DMS153 treated with DMSO at 0.1 percent for 48 hours (cell line): ENCODE data around the gene NAP1L4.
"Not testable (repeated sequence)": the region's sequence is repeated elsewhere in the genome, so short reads cannot be mapped to it uniquely, and the experiment has no call there.

Experiments used
- DNase-seq: peaks from one replicate; lab custom pipeline; 2025; ENCODE audit not compliant: unreplicated experiment; lab: John Stamatoyannopoulos, UW

Gene NAP1L4

DNA sequence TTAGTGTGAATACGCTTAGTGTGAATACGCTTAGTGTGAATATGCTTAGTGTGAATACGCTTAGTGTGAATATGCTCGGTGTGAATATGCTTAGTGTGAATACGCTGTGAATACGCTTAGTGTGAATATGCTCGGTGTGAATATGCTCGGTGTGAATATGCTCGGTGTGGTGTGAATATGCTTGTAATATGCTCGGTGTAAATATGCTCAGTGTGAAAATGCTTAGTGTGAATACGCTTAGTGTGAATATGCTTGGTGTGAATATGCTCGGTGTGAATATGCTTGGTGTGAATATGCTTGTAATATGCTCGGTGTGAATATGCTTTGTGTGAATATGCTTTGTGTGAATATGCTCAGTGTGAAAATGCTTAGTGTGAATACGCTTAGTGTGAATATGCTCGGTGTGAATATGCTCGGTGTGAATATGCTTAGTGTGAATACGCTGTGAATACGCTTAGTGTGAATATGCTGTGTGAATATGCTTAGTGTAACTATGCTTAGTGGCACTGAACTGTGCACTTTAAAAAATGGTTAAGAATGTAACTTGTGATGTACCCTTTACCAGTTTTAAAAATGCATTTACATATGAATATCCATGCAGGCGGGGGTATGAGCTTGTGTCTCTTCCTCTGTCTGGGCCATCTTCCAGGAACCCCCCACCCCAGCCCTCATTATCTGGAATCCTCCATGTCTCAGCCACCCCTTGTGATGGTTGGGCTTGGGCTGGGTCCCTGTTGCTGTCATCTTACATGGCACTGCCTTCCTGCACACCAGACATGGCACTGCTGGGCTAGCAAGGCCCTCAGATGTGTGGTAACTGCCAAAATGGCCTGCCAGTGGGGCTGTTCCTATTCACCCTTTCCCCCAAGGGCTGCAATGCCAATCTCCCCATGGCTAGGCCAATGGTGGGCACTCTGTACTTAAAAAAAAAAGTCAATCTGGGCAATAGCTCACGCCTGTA, 53.4 kb downstream of the NAP1L4 start:
- DNase-seq: not testable (repeated sequence)

DNA sequence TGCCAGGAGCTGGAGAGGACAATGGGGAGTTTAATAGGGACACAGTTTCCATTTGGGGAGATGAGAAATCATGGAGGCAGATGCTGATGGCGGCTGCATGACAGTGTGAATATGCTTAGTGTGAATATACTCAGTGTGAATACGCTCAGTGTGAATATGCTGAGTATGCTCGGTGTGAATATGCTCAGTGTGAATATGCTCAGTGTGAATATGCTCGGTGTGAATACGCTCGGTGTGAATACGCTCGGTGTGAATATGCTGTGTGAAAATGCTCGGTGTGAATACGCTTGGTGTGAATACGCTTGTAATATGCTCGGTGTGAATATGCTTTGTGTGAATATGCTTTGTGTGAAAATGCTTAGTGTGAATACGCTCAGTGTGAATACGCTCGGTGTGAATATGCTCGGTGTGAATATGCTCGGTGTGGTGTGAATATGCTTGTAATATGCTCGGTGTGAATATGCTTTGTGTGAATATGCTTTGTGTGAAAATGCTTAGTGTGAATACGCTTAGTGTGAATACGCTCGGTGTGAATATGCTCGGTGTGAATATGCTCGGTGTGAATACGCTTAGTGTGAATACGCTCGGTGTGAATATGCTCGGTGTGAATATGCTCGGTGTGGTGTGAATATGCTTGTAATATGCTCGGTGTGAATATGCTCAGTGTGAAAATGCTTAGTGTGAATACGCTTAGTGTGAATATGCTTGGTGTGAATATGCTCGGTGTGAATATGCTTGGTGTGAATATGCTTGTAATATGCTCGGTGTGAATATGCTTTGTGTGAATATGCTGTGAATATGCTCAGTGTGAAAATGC, 54.3 kb downstream of the NAP1L4 start:
- DNase-seq: not testable (repeated sequence)

GRCh38 chr11:2934611-2935239, 57.4 kb downstream of the NAP1L4 start:
- DNase-seq: no peak

- no peak for DNase-seq
These were observed 58.0 kb downstream of the NAP1L4 start for GRCh38 chr11:2934021-2934550.

- DNase-seq: no peak
These were observed 58.6 kb downstream of the NAP1L4 start for GRCh38 chr11:2933375-2934020.

DNA sequence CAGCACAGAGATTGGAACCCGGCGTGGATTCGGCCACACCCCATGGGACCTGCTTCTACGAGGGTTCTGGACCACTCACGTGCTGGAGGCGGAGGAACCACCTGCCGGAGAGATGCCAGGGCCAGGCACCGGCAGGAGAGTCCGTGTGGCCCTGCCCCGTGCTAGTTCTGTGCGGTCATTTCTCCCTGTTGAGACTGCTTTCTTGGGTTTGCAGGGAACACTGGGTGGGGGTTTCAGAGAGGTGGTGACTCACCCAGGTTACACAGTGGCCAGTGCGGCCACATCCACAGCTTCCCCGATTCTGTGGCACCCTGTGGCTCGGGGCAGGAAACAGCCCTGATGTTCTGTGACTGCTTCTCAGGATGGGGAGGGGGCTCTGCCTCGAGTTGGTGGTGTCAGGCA, 59.3 kb downstream of the NAP1L4 start:
- no peak for DNase-seq

- DNase-seq: no peak
These were observed 60.1 kb downstream of the NAP1L4 start for GRCh38 chr11:2931771-2932738.

DNA sequence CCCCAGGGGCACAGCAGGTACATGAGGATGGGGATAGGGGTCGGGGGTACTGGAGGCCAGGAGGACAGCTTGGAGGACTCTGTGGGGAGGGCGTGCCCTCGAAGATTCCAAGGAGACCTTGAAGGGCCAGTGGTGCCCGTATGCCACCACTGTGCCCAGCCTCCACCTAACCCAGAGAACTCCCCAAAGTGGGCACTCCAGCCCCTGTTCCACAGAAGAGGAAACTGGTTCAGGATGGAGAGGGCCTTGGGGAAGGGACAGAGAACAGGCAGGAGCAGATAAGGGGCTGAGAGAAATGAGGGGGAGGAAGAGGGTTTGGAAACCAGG, 60.7 kb downstream of the NAP1L4 start:
- DNase-seq: no peak

DNA sequence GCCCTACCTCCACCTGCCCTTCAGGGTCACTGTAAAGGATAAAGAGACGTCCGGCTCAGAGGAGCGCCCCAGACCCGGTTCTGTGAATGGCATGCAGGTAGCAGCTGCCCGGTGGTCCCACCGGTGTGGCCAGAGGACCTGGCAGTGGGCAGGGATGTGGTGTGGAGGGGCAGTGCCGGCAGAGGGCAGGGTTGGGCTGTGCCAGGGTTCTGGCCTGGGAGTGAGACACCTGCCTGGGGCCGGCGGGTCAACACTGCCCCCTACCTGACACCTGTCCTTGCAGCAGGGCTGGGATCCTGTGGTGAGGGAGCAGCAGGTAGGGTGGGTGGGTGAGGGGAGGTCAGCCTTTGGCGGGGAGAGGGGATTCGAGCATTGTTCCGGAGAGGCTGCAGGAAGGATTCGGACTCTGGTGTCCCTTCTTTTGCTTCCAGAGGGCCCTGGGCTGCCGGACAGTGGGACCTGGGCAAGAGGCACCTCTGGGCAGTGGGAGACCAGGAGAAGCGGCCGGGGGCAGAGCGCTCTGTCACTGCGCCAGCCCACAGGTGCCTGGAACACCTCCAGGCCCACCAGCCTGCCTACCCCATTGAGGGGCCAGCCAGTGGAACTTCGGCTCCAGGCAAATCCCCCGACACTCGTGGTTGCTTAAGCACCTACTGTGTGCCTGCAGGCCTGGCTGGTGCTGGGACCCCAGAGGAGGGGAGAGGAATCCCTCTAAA, 61.3 kb downstream of the NAP1L4 start:
- peak; percentile 74 for DNase-seq

DNA sequence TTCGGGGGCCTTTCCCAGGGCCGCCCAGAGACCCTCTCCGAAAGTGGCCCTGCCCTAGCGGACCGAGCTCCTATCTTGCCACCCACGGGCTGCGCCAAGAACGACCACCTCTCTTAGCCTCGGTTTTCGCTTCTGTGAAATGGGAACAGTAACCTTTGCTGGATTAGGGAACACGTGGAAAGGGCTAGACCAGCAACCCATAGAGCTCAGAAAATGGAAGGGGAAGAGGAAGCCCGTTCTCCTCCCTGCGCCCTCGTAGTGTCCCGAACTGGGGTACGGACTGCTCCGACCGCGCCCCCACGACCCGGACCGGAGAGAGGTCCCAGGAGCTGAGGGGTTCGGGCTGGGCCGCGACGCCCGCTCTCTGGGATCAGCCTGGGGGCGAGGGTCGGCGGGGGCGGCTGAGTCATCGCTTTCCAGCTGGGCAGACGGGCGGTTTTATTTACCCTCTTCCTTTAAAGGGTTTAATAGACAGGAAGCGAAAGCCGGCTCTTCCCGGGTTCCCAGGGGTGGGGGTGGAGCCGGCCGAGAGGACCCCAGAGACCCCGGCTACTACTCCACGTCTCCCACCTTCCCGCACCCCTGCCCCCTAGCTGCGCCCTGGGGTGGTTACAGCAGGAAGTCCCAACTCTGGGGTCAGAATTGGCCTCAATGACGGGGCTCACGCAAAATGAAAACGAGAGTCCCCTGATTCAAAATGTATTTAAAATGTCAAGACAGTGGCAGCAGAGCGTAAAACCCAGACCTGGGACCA, 62.0 kb downstream of the NAP1L4 start:
- DNase-seq: peak; percentile 65

DNA sequence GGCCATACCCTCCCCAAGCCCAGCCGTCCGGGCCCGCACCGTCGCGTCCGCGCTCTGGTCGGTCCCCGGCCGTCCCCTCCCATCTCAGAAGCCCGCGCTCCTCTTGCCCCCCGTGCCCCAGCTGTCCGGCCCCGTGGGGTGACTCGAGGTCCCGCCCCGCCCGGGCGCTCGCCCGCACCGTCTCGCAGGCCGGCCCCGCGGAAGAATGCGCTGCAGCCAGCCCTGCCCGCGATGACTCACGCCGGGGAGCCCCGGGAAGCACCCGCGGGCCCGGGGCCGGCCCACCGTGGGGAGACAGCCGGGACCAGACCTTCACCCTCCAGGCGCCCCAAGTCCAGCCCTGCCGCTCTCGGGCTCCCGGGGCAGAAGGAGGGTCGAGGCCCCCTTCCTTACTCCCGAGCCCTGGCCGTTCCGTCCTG, 62.6 kb downstream of the NAP1L4 start:
- no peak for DNase-seq

DNA sequence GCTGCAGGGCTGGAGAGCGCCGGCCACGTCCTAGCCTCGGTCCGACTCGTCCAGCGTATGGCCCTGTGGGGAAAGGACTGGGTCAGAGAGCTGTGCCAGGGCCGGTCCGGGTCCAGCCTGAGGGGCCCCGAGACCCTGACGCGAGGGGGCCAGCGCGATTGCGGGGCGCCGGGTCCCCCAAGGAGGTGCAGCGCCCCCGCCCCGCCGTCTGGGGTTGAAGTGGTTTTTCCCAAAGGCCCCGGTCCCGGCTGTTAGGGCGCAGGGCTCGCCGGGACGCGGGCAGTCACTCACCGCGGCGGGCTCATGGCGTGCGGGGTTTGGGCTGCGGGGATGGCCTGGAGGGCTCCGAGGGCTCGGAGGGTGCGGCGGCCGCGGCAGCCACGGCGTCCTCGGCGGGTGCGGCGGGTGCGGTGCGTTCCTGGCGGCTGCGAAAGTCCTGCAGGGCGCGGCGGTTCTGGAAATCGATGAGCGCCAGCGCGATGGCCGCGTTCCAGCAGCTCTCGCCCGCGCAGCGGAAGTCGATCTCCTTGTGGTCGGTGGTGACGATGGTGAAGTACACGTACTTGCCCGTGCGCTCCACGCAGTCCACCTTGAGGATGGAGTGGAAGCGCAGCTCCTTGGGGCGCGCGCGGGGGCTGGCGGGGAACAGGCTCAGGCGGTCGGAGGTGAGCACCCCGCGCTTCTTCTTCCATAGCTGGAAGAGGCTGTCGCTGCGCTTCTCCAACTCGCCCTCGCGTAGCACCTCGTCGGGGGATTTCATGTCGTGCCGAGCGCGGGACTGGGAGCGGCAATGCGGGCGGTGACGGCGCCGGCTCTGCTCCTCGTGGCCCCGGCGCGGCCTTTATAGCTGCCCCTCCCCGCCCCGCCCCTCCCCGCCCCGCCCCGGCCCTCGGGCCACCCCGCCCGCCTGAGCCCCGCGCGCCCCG, 63.3 kb downstream of the NAP1L4 start, which contains the start of gene PHLDA2:
PHLDA2 (minus strand) TSS at position 816 of the 926 bp plus-strand sequence; CDS start at position 760, 56 bp downstream.
- peak; percentile 30 for DNase-seq

DNA sequence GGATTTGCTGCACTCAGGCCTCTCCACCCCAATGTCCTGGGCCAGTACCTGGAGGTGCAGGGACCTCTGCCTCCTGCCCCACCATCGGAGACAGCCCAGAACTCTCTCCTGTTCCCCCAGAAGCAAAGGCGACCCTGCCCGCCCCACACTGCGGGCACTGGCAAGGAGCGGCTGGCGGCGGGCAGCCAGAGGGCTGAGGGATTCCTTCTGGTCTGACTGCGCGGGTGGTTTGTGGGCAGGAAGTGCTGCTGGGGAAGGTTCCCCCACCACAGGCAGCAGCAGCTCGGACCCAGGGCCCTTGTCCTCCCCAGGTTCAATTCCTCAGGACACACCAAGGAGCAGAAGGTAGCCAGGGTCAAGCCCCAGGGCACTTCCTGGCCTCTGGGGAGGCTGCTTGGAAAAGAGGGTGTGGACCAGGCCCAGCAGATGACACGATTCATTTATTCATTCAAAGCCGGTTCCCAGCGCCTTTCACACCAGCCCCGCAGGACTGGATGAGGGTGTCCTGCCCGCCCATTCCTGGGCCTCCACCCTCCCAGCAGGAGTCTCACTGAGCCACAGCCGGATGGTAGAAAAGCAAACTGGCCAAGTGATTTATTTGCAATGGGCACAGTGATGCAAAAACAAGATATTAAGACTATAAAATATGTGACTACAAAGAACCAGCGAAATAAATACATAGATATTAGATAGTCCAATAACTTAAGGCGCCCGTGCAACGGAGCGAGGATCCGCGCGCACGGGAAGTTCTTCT, 64.1 kb downstream of the NAP1L4 start:
- no peak for DNase-seq

DNA sequence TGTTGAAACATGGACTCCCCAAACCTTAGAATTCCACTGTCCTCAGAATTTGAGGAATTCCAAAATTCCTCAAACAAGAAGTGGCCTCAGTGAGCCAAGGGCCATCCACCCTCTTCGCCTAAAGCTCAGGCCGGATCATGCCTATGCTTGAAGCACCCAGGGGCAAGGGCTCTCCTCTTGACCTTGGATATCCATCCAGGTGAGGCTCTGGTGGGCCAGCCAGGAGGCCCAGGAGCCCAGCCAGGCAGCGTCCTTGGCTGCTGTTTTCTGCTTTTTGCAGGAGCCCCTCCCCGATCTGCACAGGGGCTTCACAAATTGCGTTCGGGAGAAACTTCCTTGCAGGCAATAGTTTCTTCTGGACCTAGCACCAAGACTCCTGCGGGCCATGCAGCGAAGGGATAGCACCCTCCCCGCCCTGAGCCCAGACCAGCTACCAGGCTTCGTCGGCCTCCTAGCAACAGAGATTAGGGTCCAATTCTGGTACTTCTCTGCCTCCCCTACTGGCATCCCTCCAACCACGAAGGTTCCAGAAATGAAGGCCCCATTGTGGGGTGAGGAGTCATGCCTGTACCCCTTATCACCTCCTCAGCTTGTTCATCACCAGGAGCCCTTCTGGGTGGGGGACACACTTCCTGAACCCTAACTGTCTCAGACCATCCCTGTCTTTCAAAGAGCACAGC, 64.9 kb downstream of the NAP1L4 start:
- no peak for DNase-seq

GRCh38 chr11:2926611-2927051, 65.5 kb downstream of the NAP1L4 start:
- no peak for DNase-seq
